ENCODE measurements around the gene ERAL1.
"Not testable (repeated sequence)": the region's sequence is repeated elsewhere in the genome, so short reads cannot be mapped to it uniquely, and the experiment has no call there.

The ERAL1 gene

DNA sequence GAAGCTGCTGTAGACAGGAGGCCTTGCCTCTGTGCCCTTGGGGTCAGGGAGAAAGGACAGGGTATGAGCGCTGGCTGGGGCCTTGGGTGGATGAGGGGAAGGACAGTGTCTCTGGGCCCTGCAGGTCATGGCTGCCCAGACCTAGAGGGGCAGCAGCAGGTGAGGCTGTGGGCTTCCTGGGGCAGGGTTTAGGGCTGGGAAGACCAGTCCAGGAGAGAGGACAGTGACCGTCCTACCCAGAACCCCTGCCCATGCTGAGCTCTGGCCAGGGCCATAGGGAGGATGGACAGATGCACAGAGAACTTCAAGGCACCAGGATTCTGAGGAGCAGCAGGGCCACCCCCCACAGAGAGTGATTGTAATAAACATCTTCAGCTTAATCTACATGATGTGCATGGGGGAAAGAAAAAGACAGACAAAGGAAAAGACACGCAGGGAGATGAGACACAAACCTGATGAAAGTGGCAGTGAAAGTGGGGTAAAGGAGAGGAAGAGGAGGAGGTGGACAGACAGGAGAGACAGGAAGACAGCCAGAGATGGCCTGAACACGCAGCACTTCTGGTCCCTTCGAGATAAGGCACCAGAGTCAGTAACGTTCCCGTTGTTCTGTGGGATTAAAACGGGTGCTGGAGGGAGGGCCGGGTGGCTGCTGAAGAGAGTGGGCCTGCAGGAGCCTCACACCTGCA, 25.2 kb downstream of the ERAL1 start:
- no peak for DNase-seq

DNA sequence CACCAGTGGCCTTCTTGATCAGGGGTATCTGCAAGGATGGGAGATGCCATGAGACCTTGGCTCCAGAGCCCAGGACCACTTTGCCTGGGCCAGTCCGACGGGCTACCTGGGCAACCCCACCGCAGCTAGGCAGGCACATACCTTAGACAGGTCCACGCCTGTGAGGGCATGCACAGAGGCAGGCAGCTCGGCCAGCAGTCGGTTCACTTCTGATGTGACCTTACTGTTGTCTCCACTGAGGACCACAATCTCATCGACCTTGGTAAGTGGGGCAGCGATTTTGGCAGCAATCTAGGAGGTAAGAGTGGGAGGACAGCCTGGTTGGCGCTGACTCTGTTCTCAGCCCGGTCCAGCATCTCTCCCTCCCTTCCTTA, 25.7 kb downstream of the ERAL1 start:
- DNase-seq: no peak

DNA sequence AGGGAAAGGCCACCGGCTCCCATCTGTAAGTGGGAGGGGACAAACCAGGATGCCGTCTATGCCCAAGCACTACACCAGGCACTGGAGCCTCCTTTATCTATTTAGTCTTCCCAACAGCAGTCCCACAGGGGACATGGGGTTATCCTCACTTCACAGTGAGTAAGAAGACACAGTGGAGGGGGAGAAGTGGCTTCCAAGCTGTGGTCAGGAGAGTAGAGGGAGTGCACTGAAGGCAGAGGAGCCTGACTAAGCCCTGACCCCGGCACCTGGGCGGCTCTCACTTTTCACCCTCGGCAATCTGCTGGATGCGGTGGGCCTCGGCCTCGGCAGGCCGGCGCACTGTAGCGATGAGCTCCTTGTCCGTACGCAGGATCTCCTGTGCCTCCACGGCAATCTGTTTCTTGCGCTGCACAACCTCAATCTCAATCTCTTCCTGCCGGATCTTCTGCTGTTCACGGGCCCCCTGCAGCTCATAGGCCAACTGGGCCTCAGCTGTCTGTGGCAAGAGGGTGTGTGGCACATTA, 26.8 kb downstream of the ERAL1 start:
- no peak for DNase-seq

DNA sequence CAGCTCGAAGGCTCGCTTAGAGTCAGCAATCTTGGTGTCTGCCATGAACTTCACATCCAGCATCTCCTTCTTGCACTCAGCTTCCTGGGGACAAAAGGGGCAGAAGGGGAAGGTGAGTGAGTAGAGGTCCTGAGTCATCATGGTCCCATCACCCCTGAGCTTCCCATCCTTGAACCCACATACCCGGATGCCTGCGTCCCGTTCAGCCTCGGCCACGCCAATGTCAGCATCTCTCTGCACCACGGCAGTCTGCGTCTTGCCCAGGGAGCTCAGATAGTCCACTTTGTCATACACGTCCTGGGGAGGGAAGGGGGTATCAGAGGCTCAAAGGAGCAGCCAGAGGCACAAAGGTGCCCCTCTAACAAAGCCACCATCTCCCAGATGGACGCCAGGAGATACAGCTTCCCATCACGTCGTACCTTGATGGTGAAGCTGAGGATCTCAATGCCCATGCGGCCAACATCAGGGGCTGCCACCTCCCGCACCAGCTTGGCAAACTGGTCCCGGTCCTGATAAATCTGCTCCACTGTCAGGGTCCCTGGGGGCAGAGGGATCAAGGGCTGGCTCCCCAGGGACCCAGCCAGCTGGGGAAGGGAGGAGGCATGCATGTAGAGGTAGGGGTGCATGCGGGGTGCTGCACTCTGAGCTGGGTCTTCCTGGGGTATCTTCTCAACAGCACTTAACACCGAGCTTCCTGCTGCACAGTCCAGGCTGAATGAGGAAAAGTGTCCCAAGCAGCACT, 27.5 kb downstream of the ERAL1 start:
- DNase-seq: no peak

DNA sequence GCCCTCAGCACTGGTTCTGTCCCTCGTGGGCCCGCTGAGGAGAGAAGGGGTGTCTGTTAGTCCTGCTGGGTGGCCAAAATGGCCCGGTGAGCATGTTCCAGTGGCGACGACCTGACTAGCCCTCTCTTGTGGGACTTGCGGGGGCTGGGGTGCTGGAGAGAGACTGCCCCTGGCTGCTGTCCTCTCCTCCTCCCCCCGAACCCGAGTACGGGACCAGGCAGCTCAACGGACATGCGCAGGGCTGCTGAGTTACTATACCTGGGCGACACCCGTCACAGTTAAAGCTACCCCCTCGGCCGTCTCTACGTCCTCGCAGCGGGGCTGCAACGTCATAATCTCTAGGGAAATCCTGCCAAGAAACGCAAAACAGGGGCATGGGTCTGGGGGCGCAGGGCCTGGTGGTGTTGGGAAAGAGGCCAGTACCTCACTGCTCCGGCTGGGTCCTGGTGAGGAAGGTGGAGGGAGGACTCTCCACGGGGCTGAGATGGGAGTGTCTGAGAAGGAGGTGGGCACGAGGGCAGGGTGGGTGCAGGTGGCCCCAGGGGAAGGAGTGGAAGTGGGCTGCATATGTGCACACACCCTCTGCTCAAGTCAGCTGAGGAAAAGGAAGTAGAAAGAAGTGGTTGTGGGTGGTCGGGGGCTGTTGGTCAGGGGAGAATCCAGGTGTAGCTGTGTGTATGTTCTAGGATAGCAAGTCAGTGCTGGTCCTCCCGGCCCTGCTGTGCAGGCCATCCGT, 29.3 kb downstream of the ERAL1 start:
- DNase-seq: no peak

DNA sequence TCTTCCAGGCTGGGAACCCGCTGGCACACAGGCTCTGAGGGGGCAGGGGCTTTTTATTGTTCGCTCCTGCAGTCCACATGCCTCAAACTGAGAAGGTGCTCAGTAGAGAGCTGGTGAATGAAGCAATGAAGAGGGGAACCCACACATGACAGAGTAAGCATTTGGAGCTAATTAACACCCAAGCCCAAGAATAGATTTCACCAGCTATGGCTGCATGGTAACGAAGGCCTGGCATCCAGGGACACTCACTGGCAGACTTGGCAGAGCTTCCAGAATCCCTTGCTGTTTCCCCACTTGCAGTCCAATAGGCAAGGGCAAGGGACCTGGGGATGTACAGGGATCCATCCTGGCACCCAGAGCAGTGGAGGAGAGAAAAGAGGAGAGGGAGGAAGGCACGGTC, 30.5 kb downstream of the ERAL1 start:
- no peak for DNase-seq

DNA sequence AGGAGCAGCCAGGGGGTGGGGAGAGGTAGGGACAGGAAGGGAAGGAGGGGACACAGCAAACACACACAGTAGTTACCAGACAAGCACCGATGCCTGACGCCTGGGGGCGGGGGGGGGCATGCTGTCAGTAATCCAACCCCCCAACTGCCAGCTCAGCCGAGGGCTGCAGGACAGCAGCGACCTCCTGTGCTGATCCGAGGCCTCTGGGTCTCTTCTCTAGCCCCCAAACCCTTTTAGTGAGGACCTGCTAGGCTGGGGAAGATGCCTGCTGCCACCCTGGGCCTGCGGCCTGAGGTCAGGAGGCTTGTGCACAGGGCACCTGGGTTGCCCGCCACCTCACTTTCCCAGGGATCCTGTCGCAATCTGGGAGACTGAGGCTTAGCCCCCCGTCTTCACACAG, 31.1 kb downstream of the ERAL1 start:
- DNase-seq: no peak

DNA sequence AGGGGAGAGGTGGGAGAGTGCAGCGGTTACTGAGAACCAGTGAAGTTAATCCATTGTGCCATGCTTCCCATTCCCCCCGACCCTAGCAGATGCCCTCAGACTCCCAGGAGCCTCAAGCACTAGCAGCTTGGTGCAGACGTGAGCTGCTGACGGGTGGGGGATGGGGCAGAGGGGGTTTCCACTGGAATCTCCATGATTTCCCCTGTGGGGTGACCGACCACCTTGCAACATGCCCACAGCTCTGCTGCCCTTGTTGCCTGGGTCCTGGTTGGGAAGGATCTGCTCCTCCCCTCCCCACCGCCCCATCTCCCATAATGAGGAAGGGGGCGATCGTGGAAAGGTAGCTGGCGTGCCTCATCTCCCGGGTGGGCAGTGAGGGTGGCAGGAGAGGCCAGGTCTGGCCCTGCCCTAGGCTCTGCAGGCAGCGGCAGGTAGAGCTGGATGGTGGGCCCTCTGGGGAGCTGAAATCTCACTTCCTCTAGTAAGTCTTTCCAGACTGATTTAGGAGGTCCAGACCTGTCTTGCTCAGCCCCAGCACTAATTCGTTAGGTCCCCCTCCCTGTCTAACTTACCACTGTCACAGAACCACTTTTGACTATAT, 33.2 kb downstream of the ERAL1 start:
- DNase-seq: no peak

DNA sequence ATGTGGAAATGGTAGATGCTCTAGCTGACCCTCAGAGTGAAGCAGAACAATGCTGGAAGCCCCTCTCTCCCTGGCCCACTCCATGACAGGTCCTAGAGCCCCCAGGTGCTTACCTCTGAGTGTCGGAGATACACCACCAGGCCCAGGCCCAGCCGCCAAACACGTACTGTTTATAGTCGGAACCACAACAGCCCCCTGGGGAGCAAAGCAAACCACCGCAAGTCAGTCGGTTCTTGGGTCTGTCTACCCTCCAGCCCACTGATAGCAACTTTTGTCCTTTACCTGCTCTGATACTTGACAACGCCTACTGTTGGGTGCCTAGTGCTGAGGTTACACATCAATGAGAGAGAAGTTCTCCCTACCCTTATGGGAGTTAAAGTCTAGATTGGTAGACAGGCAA, 34.0 kb downstream of the ERAL1 start:
- DNase-seq: no peak

DNA sequence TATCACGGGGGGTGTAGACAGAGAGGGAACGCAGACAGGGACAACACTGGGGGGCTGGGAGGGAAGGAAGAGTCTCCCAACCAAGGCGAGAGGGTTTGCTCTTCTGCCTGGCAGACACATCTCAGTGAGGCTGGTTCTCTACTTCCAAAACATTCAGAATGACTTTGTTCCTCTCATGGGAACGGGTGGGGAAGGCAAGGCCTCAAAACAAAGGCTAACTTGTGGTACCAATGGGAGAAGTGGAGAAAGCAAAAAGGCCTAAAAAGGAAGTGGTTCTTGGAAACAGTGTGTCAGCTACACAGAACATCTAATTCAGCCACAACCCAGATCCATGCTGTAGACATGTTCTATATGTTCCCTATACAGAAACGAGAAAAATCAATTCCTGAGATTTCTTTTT, 35.2 kb downstream of the ERAL1 start:
- DNase-seq: no peak

DNA sequence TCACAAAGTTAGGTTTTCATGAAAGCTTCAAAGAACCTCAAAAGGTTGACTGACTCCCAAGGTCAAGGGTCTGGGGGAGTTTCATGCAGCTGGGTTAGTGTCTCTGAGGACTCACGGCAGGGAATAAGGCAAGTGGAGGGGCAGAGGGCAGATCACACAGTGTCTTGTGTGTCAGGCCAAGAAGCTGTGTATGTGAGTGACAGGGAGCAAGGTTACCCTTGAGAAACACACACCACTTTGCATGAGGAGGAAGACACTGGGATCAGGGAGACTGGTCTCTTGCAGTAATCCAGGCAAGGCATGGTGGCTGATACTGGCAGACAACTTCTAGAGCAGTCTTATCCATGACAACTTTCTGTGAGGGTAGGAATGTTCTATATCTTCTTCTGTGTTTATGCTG, 36.4 kb downstream of the ERAL1 start:
- DNase-seq: no peak

DNA sequence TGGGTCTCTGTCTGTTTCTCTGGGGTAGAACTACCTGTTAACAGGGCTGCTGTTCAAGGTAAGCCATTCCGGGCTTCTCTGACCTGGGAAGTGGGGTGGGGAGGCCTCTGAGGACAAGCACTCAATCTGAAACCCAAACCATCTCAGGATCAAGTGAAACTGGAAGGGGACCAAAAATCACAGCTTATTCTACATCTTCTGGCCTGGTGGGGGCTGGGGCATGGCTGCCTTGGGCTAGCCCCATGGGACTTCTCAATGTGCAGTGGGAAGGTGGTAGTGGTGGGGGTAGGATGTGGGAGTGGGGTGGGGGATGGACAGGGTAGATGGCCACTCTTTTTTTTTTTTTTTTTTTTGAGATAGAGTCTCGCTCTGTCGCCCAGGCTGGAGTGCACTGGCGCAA, 37.2 kb downstream of the ERAL1 start:
- DNase-seq: no peak

DNA sequence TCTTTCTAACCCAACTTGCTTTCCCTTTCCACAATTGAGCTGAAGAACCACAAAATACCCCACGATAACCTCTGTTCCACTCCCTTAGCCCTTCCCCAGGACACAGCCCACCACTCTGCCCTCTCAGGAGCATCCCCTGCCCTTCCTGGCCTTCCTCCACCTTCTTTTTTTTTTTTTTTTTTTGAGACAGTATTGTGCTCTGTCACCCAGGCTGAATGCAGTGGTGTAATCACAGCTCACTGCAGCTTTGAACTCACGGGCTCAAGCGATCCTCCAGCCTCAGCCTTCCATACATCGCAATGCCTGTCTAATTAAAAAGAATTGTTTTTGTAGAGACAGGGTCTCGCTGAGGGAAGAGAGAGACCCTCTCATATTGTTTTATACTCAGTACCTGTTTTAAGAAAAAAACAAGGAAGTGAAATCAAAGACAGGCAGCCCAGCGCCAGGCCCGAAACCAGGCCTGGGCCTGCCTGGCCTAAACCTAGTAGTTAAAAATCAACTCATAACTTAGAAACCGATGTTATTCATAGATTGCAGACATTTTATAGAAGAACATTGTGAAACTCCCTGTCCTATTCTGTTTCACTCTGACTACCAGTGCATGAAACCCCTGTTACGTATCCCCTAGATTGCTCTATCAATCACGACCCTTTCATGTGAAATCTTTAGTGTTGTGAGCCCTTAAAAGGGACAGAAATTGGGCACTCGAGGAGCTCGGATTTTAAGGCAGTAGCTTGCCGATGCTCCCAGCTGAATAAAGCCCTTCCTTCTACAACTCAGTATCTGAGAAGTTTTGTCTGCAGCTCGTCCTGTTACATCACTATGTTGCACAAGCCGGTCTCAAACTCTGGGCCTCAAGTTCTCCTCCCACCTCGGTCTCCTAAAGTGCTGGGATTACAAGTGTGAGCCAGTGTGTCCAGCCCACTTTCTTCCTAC, 38.7 kb downstream of the ERAL1 start:
- DNase-seq: not testable (repeated sequence)

DNA sequence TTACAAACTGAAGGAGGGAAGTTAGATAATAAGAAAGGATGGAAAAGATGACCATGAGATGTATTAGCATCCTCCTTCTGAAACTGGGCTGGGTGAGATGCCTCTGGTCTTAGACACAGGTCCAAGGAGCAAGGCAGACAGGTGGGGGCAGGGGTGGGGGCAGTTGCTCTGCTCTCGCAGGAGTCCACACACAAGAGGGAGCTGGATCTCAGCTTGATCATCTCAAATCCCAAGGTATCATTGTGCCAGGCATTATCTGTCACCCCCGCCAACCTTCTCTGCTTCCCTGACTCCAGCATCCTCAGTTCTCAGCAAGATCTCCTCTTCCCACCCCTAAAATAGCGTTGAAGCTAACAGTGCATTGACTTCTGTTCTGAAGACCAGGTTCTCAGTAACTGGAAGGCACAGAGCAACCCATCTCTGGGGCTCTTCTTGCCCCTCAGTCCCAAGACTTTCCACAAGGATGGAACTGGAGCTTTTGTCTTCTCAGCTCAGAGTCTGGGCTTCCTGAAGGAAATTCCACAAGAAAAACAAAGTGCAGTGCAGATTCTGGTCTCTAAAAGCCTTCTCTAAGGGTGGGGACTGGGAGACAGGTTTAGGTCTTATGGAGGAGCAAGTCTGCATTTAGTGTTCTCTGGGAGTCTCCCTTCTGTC, 41.1 kb downstream of the ERAL1 start:
- DNase-seq: no peak

DNA sequence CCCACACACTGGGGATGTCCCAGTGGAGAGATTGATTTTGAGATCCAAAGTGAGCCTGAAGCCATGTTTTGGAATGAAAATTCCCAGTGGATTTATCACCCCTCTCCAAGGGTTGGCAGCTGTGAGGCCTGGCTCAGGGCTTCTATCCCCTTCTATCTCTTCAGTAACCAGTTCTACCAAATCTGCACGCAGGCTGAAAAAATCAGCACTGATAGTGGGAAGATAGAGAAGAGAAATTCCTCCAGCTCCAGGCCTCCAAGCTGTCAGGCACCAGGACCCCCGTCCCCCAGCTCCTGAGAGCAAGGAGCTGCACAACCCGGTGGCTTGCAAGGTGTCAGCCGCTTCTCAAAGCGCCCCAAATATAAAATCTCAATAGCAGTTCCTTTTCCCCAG, 41.7 kb downstream of the ERAL1 start:
- DNase-seq: no peak

DNA sequence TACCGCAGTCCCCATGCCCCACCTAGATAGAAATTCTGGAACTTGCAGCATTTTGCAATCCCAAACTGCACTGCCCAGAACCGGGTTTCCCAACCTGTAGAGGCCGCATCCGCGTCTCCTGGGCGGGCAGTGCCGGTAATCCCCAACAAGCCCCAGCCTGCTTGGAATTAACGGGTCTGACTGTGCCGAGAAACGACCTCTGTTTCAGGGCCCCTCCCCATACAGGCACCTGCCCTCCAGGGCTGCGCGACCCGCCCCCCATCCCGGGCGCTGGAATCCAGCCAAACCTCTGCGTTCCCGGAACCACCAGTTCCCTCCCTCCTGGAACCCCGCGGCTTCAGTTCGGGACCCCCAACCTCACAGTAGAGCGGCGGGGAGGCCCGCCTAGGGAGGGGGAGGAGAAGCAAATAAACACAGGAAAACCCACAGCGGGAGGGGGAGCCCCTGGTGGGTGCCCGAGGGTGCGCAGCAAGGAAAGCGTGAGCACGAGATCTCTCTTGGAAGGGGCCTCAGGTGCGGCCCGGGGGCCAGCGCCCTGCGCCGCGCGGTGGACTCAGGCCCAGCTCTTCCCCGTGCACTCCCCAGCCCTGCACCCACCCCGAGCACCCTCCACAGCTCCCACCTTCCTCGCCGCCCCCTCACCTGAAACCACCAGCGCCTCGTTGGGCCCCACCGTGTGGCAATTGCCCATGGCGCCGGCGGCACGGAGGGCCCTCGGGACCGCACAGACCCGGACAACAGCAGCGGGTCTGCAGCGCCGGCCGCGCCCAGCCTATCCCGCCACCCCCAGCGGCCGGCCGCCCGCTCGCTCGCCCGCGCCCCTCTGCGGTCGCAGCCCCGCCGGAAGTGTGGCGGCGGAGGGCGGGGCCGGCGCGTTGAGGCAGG, 42.3 kb downstream of the ERAL1 start, which contains the start of gene FLOT2:
TSS of gene FLOT2 (minus strand) at position 850 of the 885 bp plus-strand sequence. CDS start at position 691, 159 bp downstream.
- peak; percentile 32 for DNase-seq

DNA sequence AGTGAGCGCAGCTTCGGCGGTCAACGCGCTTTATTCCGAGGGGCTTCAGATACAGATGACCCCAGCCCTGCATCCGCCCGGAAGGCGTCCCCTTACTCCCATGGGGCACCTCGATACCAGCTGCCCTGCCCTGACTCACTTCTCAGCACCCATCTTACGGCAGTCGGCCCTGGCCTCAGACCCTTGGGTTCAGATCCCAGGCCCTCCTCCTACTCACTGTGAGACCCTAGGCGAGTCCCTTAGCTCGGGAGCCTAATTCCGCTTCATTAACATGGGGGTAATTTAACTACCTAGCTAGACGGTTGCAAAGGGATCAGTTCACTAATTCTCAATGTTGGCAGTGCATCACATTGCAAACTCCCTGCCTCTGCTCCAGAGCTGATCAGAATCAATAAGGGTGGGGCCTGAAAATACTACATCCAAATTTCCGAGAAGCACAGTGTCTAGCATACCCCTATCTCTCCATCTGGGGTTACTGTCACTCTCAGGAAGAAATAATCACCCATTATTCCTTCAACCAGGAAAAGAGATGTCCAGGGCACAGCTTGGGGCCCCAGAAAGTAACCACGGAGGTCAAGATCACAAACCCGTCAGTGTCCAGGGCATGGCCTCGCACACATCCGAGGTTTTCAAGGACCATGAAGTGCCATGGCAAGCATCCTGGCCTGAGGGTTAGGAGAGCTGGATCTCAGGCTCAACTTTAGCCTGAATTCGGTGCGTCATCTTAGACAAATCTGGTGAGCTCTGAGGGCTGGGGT, 43.1 kb downstream of the ERAL1 start:
- DNase-seq: no peak

DNA sequence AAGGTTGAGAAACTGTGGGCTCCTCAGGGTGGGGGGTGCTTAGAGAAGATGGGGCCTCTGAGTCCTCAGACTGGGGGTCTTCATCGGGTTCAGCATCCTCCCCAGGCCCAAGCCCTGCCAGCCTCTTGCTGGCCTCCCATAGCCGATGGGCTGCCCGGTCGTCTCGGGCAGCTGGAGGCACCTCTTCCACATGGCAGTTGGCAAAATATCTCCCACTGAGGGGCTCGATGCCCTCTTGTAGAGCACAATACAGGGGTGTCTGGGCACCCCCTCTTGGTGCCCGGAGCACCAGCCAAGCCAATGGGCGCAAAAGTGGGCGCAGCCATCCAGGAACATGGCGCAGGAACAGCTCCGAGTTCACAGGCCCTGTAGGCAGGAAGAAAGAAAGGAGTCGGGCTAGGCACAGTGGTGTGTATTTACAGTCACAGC, 43.7 kb downstream of the ERAL1 start:
- DNase-seq: no peak

DNA sequence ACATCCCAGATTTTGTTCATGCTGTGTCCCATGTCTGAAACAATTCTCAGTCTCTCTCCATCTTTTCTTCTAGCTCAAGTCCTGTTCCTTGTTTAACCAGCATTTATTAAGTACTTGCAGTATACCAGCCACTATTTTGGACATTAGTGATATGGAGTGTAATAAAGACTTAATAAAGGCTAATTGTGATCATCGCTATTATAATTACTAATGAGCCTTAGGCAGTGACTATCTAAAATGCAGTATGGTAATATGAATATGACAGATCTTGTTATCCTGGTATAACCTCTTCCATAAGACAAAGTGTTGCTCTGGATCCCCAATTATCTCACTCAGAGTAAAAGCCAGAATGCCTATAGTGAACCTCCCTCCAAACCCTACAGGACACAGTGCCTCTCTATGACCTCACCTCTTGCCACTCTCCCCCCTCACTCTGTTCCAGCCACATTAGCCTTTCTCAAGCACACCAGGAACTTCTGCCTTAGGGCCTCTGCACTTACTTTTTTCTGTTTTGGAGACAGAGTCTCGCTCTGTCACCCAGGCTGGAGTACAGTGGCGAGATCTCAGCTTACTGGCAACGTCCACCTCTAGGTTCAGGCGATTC, 44.5 kb downstream of the ERAL1 start:
- DNase-seq: no peak

Data from fibroblast of skin of right biceps (primary cell).